Stimulated activated CD4-positive, alpha-beta T cell treated with anti-CD3 and anti-CD28 coated beads, Interleukin-4, amount 100 ng/mL, for 48 hours (primary cell): ENCODE results near the gene TMEM176B.

ENCODE experiments used
- DNase-seq, 2 donors: peaks; one replicate each; pipeline ENCODE4 v3.0.0-alpha.2; 2020; ENCODE audit warnings: low read depth in 2 of 2

The TMEM176B gene

DNA sequence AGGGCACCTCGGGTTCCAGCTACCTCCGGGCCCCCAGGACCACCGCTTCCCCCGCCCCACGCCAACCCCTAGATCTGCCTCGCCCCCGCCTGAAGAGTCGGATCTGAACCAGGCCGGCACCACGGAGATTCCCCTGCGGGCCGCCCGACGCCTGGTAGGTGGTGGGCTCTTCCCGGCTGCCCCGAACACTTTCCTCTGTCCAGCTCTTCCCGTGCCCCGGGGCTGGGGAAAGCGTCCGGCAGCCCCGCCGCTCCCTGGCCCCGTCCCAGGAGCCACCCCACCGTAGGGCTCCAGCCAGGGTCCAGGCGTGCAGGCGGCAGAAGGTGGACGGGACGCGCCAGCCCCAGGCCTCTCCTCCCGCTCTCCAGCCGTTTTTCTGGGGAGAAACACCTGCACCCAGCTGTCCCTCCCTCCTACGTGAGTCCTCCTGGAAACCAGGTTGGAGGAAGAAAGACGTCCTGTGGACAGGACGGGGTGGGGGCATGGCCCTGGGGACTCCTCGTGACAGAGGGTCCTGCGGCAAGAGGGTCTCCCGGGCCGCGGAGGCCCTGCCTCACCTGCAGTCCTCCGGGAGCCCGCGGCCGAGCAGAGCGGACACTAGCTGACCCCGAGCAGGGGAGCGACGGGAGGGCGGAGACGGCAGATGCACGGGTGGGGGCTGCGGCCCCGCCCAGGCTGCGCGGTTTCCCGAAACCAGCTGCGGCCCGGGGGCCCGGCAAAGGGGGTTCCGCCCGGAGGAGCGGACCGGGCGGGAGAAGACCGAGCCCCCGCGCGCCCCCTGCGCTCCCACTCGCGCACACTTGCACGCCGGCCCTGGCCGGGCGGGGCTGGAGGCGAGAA is at the start of gene TMEM176B:
Gene TMEM176B, minus strand, starts transcription at position 624 of the 840 bp plus-strand sequence. CDS start 3,795 bp downstream, outside the sequence.
- no peak for DNase-seq

GRCh38 chr7:150849204-150849775 is 49.1 kb upstream of the TMEM176B start:
- no peak for DNase-seq

- DNase-seq: no peak
Observed at GRCh38 chr7:150848561-150849115, 48.5 kb upstream of the TMEM176B start.

DNA sequence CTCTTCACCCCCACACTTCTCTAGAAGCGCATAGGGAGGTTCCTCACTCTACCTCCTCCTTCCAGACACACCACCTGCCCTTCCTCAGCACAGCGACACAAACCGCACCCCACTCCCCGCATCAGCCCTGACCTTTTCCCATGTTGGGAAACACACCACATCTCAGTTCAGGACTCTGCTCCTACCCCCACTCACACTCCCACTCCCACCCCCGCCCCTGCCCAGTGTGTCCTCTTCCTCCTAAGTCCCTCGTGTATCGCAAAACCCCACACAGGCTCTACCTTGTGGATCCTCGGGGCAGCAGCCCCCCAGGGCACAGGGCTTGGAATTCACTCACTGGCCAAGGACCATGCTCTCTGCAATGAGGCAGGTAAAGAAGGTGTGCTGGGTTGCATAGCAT is 47.9 kb upstream of the TMEM176B start:
- DNase-seq: no peak

DNA sequence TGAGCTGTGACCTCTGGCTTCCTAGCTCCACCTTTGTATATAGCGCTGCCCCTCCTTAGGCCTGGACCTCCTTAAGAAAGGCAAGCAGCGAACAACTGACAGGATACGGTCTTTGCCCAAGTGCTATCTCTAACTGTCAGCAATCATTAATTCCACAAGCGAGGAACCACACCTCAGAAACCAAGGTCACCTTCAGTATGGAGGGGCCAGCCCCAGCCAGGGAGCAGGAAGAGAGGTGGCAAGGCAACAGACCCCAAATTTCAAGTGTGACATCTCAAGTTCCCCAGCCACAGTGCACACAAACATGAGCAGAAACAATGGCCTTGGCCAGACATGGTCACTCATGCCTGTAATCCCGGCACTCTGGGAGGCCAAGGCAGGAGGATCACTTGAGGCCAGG is 47.4 kb upstream of the TMEM176B start:
- DNase-seq: no peak

- no peak for DNase-seq
Observed at GRCh38 chr7:150846291-150847115, 46.3 kb upstream of the TMEM176B start.

GRCh38 chr7:150845421-150845861 is 45.3 kb upstream of the TMEM176B start:
- no peak for DNase-seq

DNA sequence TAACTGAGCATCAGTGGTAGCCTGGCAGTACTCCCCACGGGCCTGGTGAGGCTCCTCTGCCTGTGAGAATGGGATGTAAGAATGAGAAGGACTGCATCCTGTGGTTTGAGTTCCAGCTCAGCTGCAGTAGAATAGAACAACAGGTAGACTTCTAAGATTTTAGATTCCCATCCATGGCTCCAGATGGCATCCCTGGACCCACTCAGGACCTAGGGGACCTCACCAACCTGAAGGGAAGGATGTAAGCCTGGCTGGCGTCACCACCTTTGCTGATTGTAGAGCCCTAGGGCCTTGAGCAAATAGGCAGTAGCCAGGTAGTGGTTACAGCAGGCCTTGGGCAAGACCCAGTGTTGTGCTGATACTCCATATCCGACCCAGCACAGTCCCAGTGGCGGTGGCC is 42.6 kb upstream of the TMEM176B start:
- no peak for DNase-seq

- no peak for DNase-seq
Observed at GRCh38 chr7:150842018-150842417, 41.9 kb upstream of the TMEM176B start.

DNA sequence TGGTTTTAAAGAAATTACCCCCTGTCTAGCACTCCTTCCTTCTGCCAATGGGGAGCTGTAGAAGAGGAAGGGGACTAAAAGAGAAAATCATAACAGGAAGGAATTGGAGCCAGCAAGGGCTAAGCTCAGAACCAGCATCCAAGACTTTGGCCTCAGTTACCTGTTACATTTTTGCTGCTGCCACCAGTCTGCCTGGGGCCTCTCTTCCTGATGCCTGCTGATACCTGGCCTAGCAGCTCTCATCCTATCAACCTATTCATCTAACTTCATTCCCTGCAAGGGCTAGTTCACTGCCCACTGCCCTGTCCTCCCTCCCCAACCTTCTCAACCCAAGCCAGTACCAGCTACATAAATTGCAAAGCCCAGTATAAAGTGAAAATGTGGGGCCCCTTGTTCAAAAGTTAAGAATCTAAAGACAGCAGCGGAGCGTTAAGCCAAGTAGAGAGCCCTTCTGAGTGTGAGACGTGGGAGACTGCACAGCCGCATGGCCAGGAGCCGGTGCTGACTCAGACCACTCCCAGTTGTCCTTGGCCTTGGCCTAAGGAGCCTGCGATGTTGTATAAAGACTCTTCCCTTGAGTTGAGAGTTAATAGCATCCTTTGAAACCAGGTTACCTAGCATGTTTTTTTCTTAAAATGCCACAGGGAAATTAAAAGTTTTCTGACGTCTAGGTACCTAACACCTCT is 38.9 kb upstream of the TMEM176B start:
- DNase-seq: no peak

- no peak for DNase-seq
Observed at GRCh38 chr7:150835702-150836280, 35.6 kb upstream of the TMEM176B start.

GRCh38 chr7:150835019-150835418 is 34.9 kb upstream of the TMEM176B start:
- no peak for DNase-seq

GRCh38 chr7:150831851-150832250 is 31.7 kb upstream of the TMEM176B start:
- no peak for DNase-seq

DNA sequence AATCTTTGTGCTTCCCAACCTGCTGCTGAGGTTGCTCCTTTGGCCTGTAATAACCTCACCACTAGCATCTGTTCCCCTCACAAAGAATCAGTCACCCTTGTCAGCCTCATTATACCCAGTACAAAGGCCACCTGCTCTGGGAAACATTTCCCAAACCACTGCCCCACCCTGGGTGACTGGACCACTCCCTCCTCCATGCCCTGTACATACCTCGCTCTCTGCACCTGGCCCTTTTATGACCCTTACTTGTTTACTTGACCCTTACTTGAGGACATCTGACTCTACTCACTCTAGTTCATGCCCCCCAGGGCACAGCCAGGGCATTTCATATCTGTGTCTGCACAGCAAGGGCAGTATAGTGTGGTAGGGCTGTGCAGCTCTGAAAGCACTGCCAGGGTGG is 30.8 kb upstream of the TMEM176B start:
- DNase-seq: no peak

DNA sequence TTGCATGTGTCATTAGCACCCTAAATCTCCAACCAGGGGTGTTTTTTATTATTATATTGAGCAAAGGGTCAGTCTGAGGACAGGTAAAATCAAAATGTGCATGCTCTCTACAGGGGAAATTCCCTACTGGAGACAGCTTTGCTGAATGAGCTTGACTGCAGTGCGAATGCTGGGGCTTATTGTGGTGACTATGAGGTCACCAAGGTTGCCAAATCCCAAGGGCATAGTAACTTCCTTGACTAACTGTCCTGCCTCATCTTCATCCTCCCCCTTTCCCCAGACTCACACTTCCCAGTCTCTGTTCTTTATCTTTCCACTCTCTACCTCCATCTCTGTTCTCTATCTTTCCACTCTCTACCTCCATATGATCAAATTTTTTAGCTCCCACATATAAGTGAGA is 29.3 kb upstream of the TMEM176B start:
- no peak for DNase-seq

- no peak for DNase-seq
Observed at GRCh38 chr7:150828384-150828783, 28.2 kb upstream of the TMEM176B start.

- no peak for DNase-seq
Observed at GRCh38 chr7:150826061-150826849, 26.1 kb upstream of the TMEM176B start.

- no peak for DNase-seq
Observed at GRCh38 chr7:150824379-150825177, 24.4 kb upstream of the TMEM176B start.

GRCh38 chr7:150823484-150824126 is 23.4 kb upstream of the TMEM176B start:
- no peak for DNase-seq
